ENCODE measurements around the gene NF2. TPM values are rescaled to one million over a fixed set of nuclear protein-coding genes. Genes with fewer than 3 reads are reported as not detected.

NF2 gene
- total RNA-seq, 1 experiment from 2014 or later, result 56.9 TPM

- TF ChIP-seq NR1H2 (CRISPR knock-in tag; IDR thresholded peaks at IDR 0.05), result no peak
- TF ChIP-seq E2F4 (CRISPR knock-in tag; IDR thresholded peaks at IDR 0.05; ENCODE audit: borderline replicate concordance, low read depth), result no peak
- TF ChIP-seq NFE2L1 (CRISPR knock-in tag; IDR thresholded peaks at IDR 0.05), result no peak
- no peak for TF ChIP-seq ZNF263 (CRISPR knock-in tag; IDR thresholded peaks at IDR 0.05; ENCODE audit: low read depth)
- no peak for TF ChIP-seq ZNF138 (CRISPR knock-in tag; conservative IDR thresholded peaks at IDR 0.05)
- TF ChIP-seq ARID4B (CRISPR knock-in tag; IDR thresholded peaks at IDR 0.05; ENCODE audit: borderline replicate concordance), result no peak
- no peak for TF ChIP-seq SOX15 (CRISPR knock-in tag; IDR thresholded peaks at IDR 0.05)
- TF ChIP-seq, protein P1, sequence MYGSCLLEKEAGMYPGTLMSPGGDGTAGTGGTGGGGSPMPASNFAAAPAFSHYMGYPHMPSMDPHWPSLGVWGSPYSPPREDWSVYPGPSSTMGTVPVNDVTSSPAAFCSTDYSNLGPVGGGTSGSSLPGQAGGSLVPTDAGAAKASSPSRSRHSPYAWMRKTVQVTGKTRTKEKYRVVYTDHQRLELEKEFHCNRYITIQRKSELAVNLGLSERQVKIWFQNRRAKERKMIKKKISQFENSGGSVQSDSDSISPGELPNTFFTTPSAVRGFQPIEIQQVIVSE (CRISPR knock-in tag; IDR thresholded peaks at IDR 0.05; ENCODE audit: borderline replicate concordance), result no peak
- no peak for TF ChIP-seq ZBTB43 (CRISPR knock-in tag; IDR thresholded peaks at IDR 0.05)
- no peak for TF ChIP-seq ETV6 (CRISPR knock-in tag; IDR thresholded peaks at IDR 0.05)
- no peak for TF ChIP-seq RELA (CRISPR knock-in tag; IDR thresholded peaks at IDR 0.05; ENCODE audit: borderline replicate concordance)
- TF ChIP-seq ZNF416 (CRISPR knock-in tag; IDR thresholded peaks at IDR 0.05), result no peak
Measured at GRCh38 chr22:29639096-29639495, 35.7 kb downstream of the NF2 start.

GRCh38 chr22:29641042-29641699, 37.7 kb downstream of the NF2 start:
- peaks cover 55% of the 10 kb centered on the region for H3K36me3 Mint-ChIP-seq
- H3K27ac Mint-ChIP-seq, result peak overlapping the region; percentile 7; the same call in 1 of the 2 replicates
- DNase-seq (ENCODE audit: low spot score), result no peak
- CTCF ChIA-PET, result no interaction called here
- ATAC-seq, result no peak
- H3K4me3 Mint-ChIP-seq, result no peak overlapping the region
- no peaks in the 10 kb centered on the region for H3K27me3 Mint-ChIP-seq (ENCODE audit: low read depth)
- peaks cover 7% of the 10 kb centered on the region for H3K4me1 Mint-ChIP-seq
- H3K9me3 Mint-ChIP-seq, result peaks cover 15% of the 10 kb centered on the region
- POLR2A ChIA-PET, result no interaction called here
- TF ChIP-seq ZNF121 (CRISPR knock-in tag; IDR thresholded peaks at IDR 0.05) (no peak), ETV6 (CRISPR knock-in tag; IDR thresholded peaks at IDR 0.05) (no peak), SP1 (CRISPR knock-in tag; conservative IDR thresholded peaks at IDR 0.05) (no peak), ZNF138 (CRISPR knock-in tag; conservative IDR thresholded peaks at IDR 0.05) (no peak), ZBTB21 (CRISPR knock-in tag; IDR thresholded peaks at IDR 0.05; ENCODE audit: borderline replicate concordance) (no peak), NFYB (CRISPR knock-in tag; conservative IDR thresholded peaks at IDR 0.05; ENCODE audit: low read depth) (no peak), IRF2 (CRISPR knock-in tag; IDR thresholded peaks at IDR 0.05; ENCODE audit: borderline replicate concordance, low read depth) (no peak), NR3C1 (CRISPR knock-in tag; conservative IDR thresholded peaks at IDR 0.05; ENCODE audit: low read depth) (no peak), JAZF1 (CRISPR knock-in tag; IDR thresholded peaks at IDR 0.05) (no peak), ESRRA (CRISPR knock-in tag; IDR thresholded peaks at IDR 0.05; ENCODE audit: borderline replicate concordance) (no peak), ATF1 (CRISPR knock-in tag; IDR thresholded peaks at IDR 0.05) (no peak), TEAD1 (CRISPR knock-in tag; IDR thresholded peaks at IDR 0.05) (no peak)
- TF ChIP-seq, protein P2, sequence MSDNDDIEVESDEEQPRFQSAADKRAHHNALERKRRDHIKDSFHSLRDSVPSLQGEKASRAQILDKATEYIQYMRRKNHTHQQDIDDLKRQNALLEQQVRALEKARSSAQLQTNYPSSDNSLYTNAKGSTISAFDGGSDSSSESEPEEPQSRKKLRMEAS (CRISPR knock-in tag; IDR thresholded peaks at IDR 0.05), result no peak
- TF ChIP-seq, protein P3, sequence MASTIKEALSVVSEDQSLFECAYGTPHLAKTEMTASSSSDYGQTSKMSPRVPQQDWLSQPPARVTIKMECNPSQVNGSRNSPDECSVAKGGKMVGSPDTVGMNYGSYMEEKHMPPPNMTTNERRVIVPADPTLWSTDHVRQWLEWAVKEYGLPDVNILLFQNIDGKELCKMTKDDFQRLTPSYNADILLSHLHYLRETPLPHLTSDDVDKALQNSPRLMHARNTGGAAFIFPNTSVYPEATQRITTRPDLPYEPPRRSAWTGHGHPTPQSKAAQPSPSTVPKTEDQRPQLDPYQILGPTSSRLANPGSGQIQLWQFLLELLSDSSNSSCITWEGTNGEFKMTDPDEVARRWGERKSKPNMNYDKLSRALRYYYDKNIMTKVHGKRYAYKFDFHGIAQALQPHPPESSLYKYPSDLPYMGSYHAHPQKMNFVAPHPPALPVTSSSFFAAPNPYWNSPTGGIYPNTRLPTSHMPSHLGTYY (CRISPR knock-in tag; IDR thresholded peaks at IDR 0.05), result no peak
- TF ChIP-seq, protein P1 (CRISPR knock-in tag; IDR thresholded peaks at IDR 0.05; ENCODE audit: borderline replicate concordance), result no peak

More at GRCh38 chr22:29639096-29639495, 35.7 kb downstream of the NF2 start:
- ATAC-seq (no peak), DNase-seq (ENCODE audit: low spot score) (no peak)
- ChIA-PET POLR2A (no interaction called here), CTCF (no interaction called here)
- peaks cover 8% of the 10 kb centered on the region for H3K9me3 Mint-ChIP-seq
- H3K4me1 Mint-ChIP-seq, result peaks cover 7% of the 10 kb centered on the region
- no peaks in the 10 kb centered on the region for H3K27me3 Mint-ChIP-seq (ENCODE audit: low read depth)
- no peak overlapping the region for H3K4me3 Mint-ChIP-seq
- no peak overlapping the region for H3K27ac Mint-ChIP-seq
- peaks cover 39% of the 10 kb centered on the region for H3K36me3 Mint-ChIP-seq

Measured in WTC11 (cell line).